ENCODE results near the gene POLR3E. TPM values are rescaled to one million over a fixed set of nuclear protein-coding genes. Genes with fewer than 3 reads are reported as not detected.

The POLR3E gene
- total RNA-seq, 4 donors from 2014 or later = 34.9 to 55.4 (median 48.3) TPM

- Histone ChIP-seq H3K36me3 (peaks cover 0 to 22% of the 10 kb centered on the region in 2 donors), H3K27ac (peak overlapping the region in 1 of 4 donors; percentile 10), H3K4me3 (no peak overlapping the region), H3K9me3 (no peaks in the 10 kb centered on the region), H3K4me1 (peaks cover 5 to 35% (median 11%) of the 10 kb centered on the region in 3 donors), H3K27me3 (no peaks in the 10 kb centered on the region)
- WGBS, 2 donors (ENCODE audit: low coverage in 1 of 2) = 83 to 88% methylated on average over 4 to 6 of the region's 7 CpGs
- ATAC-seq = no peak
- no peak for TF ChIP-seq CTCF (IDR thresholded peaks at IDR 0.05)
- TF ChIP-seq POLR2A (IDR thresholded peaks at IDR 0.05) = no peak
- TF ChIP-seq EP300 (IDR thresholded peaks at IDR 0.05) = no peak
- no peak for TF ChIP-seq POLR2AphosphoS5 (IDR thresholded peaks at IDR 0.05)
Measured at GRCh38 chr16:22356930-22357634, 59.9 kb downstream of the POLR3E start.

DNA sequence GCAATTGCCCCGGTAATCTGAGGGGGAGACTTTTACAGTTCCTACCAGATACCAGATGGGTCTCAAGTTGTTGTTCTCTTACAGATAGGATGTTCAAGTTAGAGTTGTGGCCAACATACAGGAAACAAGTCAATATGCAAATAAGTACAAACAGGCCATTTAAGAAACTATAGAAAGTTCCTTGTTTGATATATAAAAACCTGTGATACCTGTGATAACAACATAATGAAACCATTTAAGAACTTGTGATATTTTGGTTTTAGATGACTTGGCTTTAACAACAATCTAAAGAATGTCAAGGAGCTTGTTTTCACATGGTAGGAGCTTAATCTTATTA is 60.4 kb downstream of the POLR3E start:
- no peak for ATAC-seq
- Histone ChIP-seq H3K4me3 (no peak overlapping the region), H3K9me3 (no peaks in the 10 kb centered on the region), H3K4me1 (peaks cover 5 to 33% (median 11%) of the 10 kb centered on the region in 3 donors), H3K27me3 (no peaks in the 10 kb centered on the region), H3K36me3 (peaks cover 0 to 22% of the 10 kb centered on the region in 2 donors), H3K27ac (peak overlapping the region in 1 of 4 donors; percentile 10)
- 50 to 83% methylated on average over 1 of the region's 1 CpG for WGBS, 2 donors (ENCODE audit: low coverage in 1 of 2)
- TF ChIP-seq CTCF (IDR thresholded peaks at IDR 0.05) (no peak), POLR2AphosphoS5 (IDR thresholded peaks at IDR 0.05) (no peak), EP300 (IDR thresholded peaks at IDR 0.05) (no peak), POLR2A (IDR thresholded peaks at IDR 0.05) (no peak)

GRCh38 chr16:22358000-22358399 is 60.8 kb downstream of the POLR3E start:
- TF ChIP-seq POLR2A (IDR thresholded peaks at IDR 0.05) (no peak), POLR2AphosphoS5 (IDR thresholded peaks at IDR 0.05) (no peak), CTCF (IDR thresholded peaks at IDR 0.05) (no peak), EP300 (IDR thresholded peaks at IDR 0.05) (no peak)
- Histone ChIP-seq H3K4me3 (no peak overlapping the region), H3K4me1 (peaks cover 5 to 29% (median 10%) of the 10 kb centered on the region in 3 donors), H3K9me3 (no peaks in the 10 kb centered on the region), H3K36me3 (peaks cover 0 to 25% of the 10 kb centered on the region in 2 donors), H3K27ac (no peak overlapping the region), H3K27me3 (no peaks in the 10 kb centered on the region)
- no peak for ATAC-seq
- 63 to 85% methylated on average over 1 of the region's 1 CpG for WGBS, 2 donors (ENCODE audit: low coverage in 1 of 2)

DNA sequence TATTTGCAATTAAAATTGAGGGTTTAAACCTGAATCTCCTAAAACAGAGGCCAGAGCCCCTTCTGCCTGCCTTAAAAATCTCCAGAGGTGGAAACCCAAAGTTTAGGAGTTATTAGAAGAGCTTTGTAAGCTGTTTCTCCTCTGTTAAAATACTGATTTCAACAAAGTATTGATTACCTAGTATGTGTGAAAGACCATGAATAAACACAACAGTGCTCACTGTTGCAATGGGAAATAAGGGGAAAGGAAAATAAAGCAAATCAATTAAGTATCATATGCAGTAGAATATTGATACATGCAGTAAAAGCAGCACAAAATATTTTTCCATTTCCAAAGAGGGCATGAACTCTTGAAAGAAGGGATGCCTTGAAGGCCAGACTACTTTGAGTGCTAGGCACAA is 62.5 kb downstream of the POLR3E start:
- TF ChIP-seq POLR2A (IDR thresholded peaks at IDR 0.05) (no peak), CTCF (IDR thresholded peaks at IDR 0.05) (no peak), EP300 (IDR thresholded peaks at IDR 0.05) (no peak), POLR2AphosphoS5 (IDR thresholded peaks at IDR 0.05) (no peak)
- H3K36me3 ChIP-seq = peaks cover 0 to 42% of the 10 kb centered on the region in 2 donors

More for the DNA sequence above, 62.5 kb downstream of the POLR3E start:
- Histone ChIP-seq H3K9me3 (no peaks in the 10 kb centered on the region), H3K4me3 (no peak overlapping the region), H3K27ac (no peak overlapping the region), H3K27me3 (no peaks in the 10 kb centered on the region), H3K4me1 (peaks cover 0 to 21% (median 0%) of the 10 kb centered on the region in 3 donors)
- no peak for ATAC-seq

Data from gastroesophageal sphincter (tissue), 4 donors.